ENCODE data around the gene GLT8D2. TPM values are rescaled to one million over a fixed set of nuclear protein-coding genes. Genes with fewer than 3 reads are reported as not detected.

Gene GLT8D2
- total and polyA plus RNA-seq, 2 experiments from 2014 or later: 24.8 to 29.2 TPM

- no peaks in the 10 kb centered on the region for H3K9me2 ChIP-seq (replicated peaks; ENCODE audit: insufficient read depth)
- no peak overlapping the region for H3K27ac ChIP-seq
- H3K79me2 ChIP-seq: peaks cover 99% of the 10 kb centered on the region
- H3K4me2 ChIP-seq: no peak overlapping the region
- 74% methylated on average over 2 of the region's 2 CpGs for WGBS (ENCODE audit: low lambda C conversion rate, missing lambda C conversion rate)
- no peak for DNase-seq (ENCODE audit: low spot score)
- TF ChIP-seq CTCF (IDR thresholded peaks at IDR 0.05; ENCODE audit: poor library complexity) (no peak), EZH2phosphoT487 (IDR thresholded peaks at IDR 0.05; ENCODE audit: low read depth, severe bottlenecking, unreplicated experiment) (no peak), EZH2 (IDR thresholded peaks at IDR 0.05; ENCODE audit: borderline replicate concordance) (no peak)
- H3K27me3 ChIP-seq: no peaks in the 10 kb centered on the region
- no peaks in the 10 kb centered on the region for H3K36me3 ChIP-seq (replicated peaks; ENCODE audit: insufficient read depth, low read depth)
- H3K4me3 ChIP-seq: no peak overlapping the region
- H3K4me1 ChIP-seq (ENCODE audit: insufficient read depth): peaks cover 4% of the 10 kb centered on the region
- H2AFZ ChIP-seq: no peak overlapping the region
- peaks cover 62% of the 10 kb centered on the region for H4K20me1 ChIP-seq (ENCODE audit: insufficient read depth, poor library complexity, severe bottlenecking)
- no peaks in the 10 kb centered on the region for H3K9me3 ChIP-seq (ENCODE audit: low read depth)
These were observed 76.1 kb downstream of the GLT8D2 start for GRCh38 chr12:103973909-103974308.

GRCh38 chr12:103969391-103969790 is 80.6 kb downstream of the GLT8D2 start:
- TF ChIP-seq CTCF (IDR thresholded peaks at IDR 0.05; ENCODE audit: poor library complexity) (no peak), EZH2 (IDR thresholded peaks at IDR 0.05; ENCODE audit: borderline replicate concordance) (no peak)
- no peak for DNase-seq (ENCODE audit: low spot score)
- Histone ChIP-seq H4K20me1 (ENCODE audit: insufficient read depth, poor library complexity, severe bottlenecking) (peaks cover 51% of the 10 kb centered on the region), H3K27ac (no peak overlapping the region), H2AFZ (no peak overlapping the region), H3K36me3 (replicated peaks; ENCODE audit: insufficient read depth, low read depth) (no peaks in the 10 kb centered on the region), H3K4me1 (ENCODE audit: insufficient read depth) (peaks cover 23% of the 10 kb centered on the region), H3K9me3 (ENCODE audit: low read depth) (no peaks in the 10 kb centered on the region), H3K4me3 (no peak overlapping the region), H3K79me2 (peaks cover 93% of the 10 kb centered on the region), H3K9me2 (replicated peaks; ENCODE audit: insufficient read depth) (no peaks in the 10 kb centered on the region), H3K4me2 (peak overlapping the region; percentile 85), H3K27me3 (no peaks in the 10 kb centered on the region)
- 66% methylated on average over 2 of the region's 2 CpGs for WGBS (ENCODE audit: low lambda C conversion rate, missing lambda C conversion rate)

DNA sequence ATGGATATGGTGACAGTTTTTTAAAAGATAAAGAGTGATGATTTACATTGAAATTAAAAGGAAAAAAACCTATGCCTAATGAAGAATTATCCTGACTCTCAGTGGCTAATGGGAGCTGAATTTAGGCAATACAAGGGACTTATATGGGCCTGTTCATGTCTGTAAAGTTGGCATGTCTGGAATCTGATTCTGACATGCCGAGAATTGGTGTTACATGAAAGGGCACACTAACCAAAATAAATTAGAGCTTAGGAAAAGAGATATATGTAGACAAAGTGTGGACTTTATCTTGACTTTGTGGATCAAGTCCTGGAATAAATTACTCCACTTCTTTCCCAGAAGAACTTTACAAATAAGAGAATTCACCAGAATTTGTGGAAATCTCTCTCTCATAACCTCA is 83.3 kb downstream of the GLT8D2 start:
- H3K36me3 ChIP-seq (replicated peaks; ENCODE audit: insufficient read depth, low read depth): no peaks in the 10 kb centered on the region
- peaks cover 28% of the 10 kb centered on the region for H3K4me1 ChIP-seq (ENCODE audit: insufficient read depth)
- H3K9me2 ChIP-seq (replicated peaks; ENCODE audit: insufficient read depth): no peaks in the 10 kb centered on the region
- H3K4me2 ChIP-seq: peak overlapping the region; percentile 85
- TF ChIP-seq CTCF (IDR thresholded peaks at IDR 0.05; ENCODE audit: poor library complexity): no peak
- no peak for TF ChIP-seq EZH2 (IDR thresholded peaks at IDR 0.05; ENCODE audit: borderline replicate concordance)
- TF ChIP-seq EZH2phosphoT487 (IDR thresholded peaks at IDR 0.05; ENCODE audit: low read depth, severe bottlenecking, unreplicated experiment): no peak
- H3K27ac ChIP-seq: peak overlapping the region; percentile 97
- peaks cover 27% of the 10 kb centered on the region for H4K20me1 ChIP-seq (ENCODE audit: insufficient read depth, poor library complexity, severe bottlenecking)
- no peak overlapping the region for H2AFZ ChIP-seq
- WGBS (ENCODE audit: low lambda C conversion rate, missing lambda C conversion rate): 0% methylated on average over 1 of the region's 1 CpG
- no peaks in the 10 kb centered on the region for H3K9me3 ChIP-seq (ENCODE audit: low read depth)
- DNase-seq (ENCODE audit: low spot score): no peak
- peaks cover 79% of the 10 kb centered on the region for H3K79me2 ChIP-seq
- no peaks in the 10 kb centered on the region for H3K27me3 ChIP-seq
- peak overlapping the region; percentile 60 for H3K4me3 ChIP-seq
